ENCODE data around the gene DLGAP1. TPM values are rescaled to one million over a fixed set of nuclear protein-coding genes. Genes with fewer than 3 reads are reported as not detected.

Gene DLGAP1
- total and polyA plus RNA-seq, 4 donors, result 0.06 to 1.2 (median 0.17) TPM; not detected in 1

GRCh38 chr18:3892152-3892551 lies 563.0 kb downstream of the DLGAP1 start (continued):
- no peak for TF ChIP-seq FOXA2 (IDR thresholded peaks at IDR 0.05)

- H3K9me3 ChIP-seq (ENCODE audit: control insufficient read depth in 4 of 4, low read length in 3 of 4), result no peaks in the 10 kb centered on the region
- no peak overlapping the region for H3K27ac ChIP-seq (ENCODE audit: low read depth in 1 of 2, low read length in 2 of 2)
- no peak for DNase-seq (ENCODE audit: low spot score)
- H3K27me3 ChIP-seq (ENCODE audit: control insufficient read depth in 4 of 4, insufficient read depth in 4 of 4, low read length in 3 of 4), result peaks cover 0 to 2% (median 0%) of the 10 kb centered on the region in 4 donors
- TF ChIP-seq GABPA (IDR thresholded peaks at IDR 0.05 in 1 of 2, conservative IDR thresholded peaks at IDR 0.05 in 1 of 2), result no peak
- no peak for TF ChIP-seq RAD21 (IDR thresholded peaks at IDR 0.05)
- TF ChIP-seq TAF1 (conservative IDR thresholded peaks at IDR 0.05), result no peak
- TF ChIP-seq HNF4A (conservative IDR thresholded peaks at IDR 0.05), result no peak
- TF ChIP-seq FOXA2 (IDR thresholded peaks at IDR 0.05), result no peak
- no peak for TF ChIP-seq EGR1 (IDR thresholded peaks at IDR 0.05; ENCODE audit: low read depth in 2 of 2)
- no peak for TF ChIP-seq FOXA1 (IDR thresholded peaks at IDR 0.05)
- TF ChIP-seq YY1 (IDR thresholded peaks at IDR 0.05), result no peak
- TF ChIP-seq JUND (IDR thresholded peaks at IDR 0.05), result no peak
- no peak for TF ChIP-seq CTCF (IDR thresholded peaks at IDR 0.05; ENCODE audit: low read depth, low read length, missing input control)
- TF ChIP-seq NR2F2 (IDR thresholded peaks at IDR 0.05), result no peak
- no peak for TF ChIP-seq REST (IDR thresholded peaks at IDR 0.05)
- no peak for TF ChIP-seq SP1 (IDR thresholded peaks at IDR 0.05)
- H3K36me3 ChIP-seq (ENCODE audit: control insufficient read depth in 4 of 4, insufficient read depth in 3 of 4, low read depth in 1 of 4, low read length in 3 of 4), result no peaks in the 10 kb centered on the region
- H3K9ac ChIP-seq (ENCODE audit: low read depth in 1 of 2, low read length in 2 of 2), result no peak overlapping the region
- no peak overlapping the region for H3K4me3 ChIP-seq (ENCODE audit: low read depth in 1 of 3, low read length in 3 of 3)
- H3K4me1 ChIP-seq (ENCODE audit: control insufficient read depth in 4 of 4, insufficient read depth in 4 of 4, low read length in 3 of 4), result no peaks in the 10 kb centered on the region
- 57% methylated on average over 3 of the region's 3 CpGs for WGBS
These were observed 563.9 kb downstream of the DLGAP1 start for GRCh38 chr18:3891245-3891644.

GRCh38 chr18:3889803-3890202 lies 565.3 kb downstream of the DLGAP1 start:
- Histone ChIP-seq H3K27ac (ENCODE audit: low read depth in 1 of 2, low read length in 2 of 2) (no peak overlapping the region), H3K9me3 (ENCODE audit: control insufficient read depth in 4 of 4, low read length in 3 of 4) (no peaks in the 10 kb centered on the region), H3K27me3 (ENCODE audit: control insufficient read depth in 4 of 4, insufficient read depth in 4 of 4, low read length in 3 of 4) (peaks cover 0 to 2% (median 0%) of the 10 kb centered on the region in 4 donors), H3K36me3 (ENCODE audit: control insufficient read depth in 4 of 4, insufficient read depth in 3 of 4, low read depth in 1 of 4, low read length in 3 of 4) (no peaks in the 10 kb centered on the region), H3K4me3 (ENCODE audit: low read depth in 1 of 3, low read length in 3 of 3) (no peak overlapping the region), H3K4me1 (ENCODE audit: control insufficient read depth in 4 of 4, insufficient read depth in 4 of 4, low read length in 3 of 4) (no peaks in the 10 kb centered on the region), H3K9ac (ENCODE audit: low read depth in 1 of 2, low read length in 2 of 2) (no peak overlapping the region)
- 53% methylated on average over 3 of the region's 3 CpGs for WGBS
- TF ChIP-seq HNF4A (conservative IDR thresholded peaks at IDR 0.05) (no peak), RAD21 (IDR thresholded peaks at IDR 0.05) (no peak), ZBTB33 (IDR thresholded peaks at IDR 0.05) (no peak)
- DNase-seq (ENCODE audit: low spot score), result no peak

Measured in liver (tissue), 9 donors.